ENCODE results near the gene C5AR1.

Gene C5AR1

DNA sequence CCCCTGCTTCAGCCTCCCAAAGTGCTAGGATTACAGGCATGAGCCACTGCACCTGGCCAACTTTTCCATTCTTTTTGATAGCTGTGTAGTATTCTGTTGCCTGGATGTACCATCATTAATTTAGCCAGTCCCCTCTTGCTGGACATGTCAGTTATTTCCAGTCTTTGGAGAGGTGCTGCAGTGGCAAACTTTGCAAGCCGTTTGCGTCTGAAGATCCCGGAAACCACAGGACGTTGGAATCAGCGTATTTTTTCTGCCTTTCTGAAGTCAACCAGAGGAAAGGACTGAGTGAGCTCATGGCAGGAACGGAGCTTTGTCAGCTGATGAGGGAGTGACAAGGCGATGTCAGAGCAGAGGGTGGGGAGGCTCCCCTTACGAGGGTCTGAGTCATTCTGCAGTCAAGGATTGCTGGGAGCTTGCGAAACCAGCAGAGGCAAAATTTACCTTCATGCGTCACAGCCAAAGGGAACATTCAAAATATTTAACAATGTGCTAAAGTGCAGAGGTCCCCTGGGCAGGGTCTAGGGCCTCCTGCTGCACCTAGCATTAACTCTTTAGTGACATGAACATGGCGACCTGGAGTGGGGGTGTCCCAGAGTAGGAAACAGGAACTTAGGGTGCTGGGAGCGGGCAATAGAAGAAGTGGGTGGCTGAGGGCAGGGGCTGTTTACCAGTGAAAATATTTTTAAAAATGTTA, 5.6 kb downstream of the C5AR1 start (continued):
- TF ChIP-seq ZSCAN23 (tag by site-specific recombination; IDR thresholded peaks at IDR 0.05), result no peak
- TF ChIP-seq ZNF2 (tag by site-specific recombination; IDR thresholded peaks at IDR 0.05), result no peak
- TF ChIP-seq ZNF280C (tag by site-specific recombination; IDR thresholded peaks at IDR 0.05), result no peak
- TF ChIP-seq ZNF37A (tag by site-specific recombination; IDR thresholded peaks at IDR 0.05), result no peak
- TF ChIP-seq OSR2 (tag by site-specific recombination; IDR thresholded peaks at IDR 0.05), result no peak
- TF ChIP-seq, protein P1, sequence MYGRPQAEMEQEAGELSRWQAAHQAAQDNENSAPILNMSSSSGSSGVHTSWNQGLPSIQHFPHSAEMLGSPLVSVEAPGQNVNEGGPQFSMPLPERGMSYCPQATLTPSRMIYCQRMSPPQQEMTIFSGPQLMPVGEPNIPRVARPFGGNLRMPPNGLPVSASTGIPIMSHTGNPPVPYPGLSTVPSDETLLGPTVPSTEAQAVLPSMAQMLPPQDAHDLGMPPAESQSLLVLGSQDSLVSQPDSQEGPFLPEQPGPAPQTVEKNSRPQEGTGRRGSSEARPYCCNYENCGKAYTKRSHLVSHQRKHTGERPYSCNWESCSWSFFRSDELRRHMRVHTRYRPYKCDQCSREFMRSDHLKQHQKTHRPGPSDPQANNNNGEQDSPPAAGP (tag by site-specific recombination; IDR thresholded peaks at IDR 0.05), result 0 out of 2 replicates have a peak, but pooled peaks have one; percentile 24
- TF ChIP-seq SETDB1 (IDR thresholded peaks at IDR 0.05; ENCODE audit: insufficient read length, low read length), result peak; percentile 53
- TF ChIP-seq ZNF48 (tag by site-specific recombination; IDR thresholded peaks at IDR 0.05), result no peak
- TF ChIP-seq ZNF747 (tag by site-specific recombination; IDR thresholded peaks at IDR 0.05), result no peak
- TF ChIP-seq ZNF600 (tag by site-specific recombination; IDR thresholded peaks at IDR 0.05), result no peak
- TF ChIP-seq ZNF157 (tag by site-specific recombination; IDR thresholded peaks at IDR 0.05), result no peak
- no peak for TF ChIP-seq ZNF404 (tag by site-specific recombination; IDR thresholded peaks at IDR 0.05)
- TF ChIP-seq GLI4 (tag by site-specific recombination; IDR thresholded peaks at IDR 0.05), result no peak
- TF ChIP-seq ZNF292 (tag by site-specific recombination; IDR thresholded peaks at IDR 0.05; ENCODE audit: borderline replicate concordance, low read depth), result no peak
- TF ChIP-seq ZNF777 (tag by site-specific recombination; IDR thresholded peaks at IDR 0.05; ENCODE audit: borderline replicate concordance), result no peak
- no peak for TF ChIP-seq ZNF114 (tag by site-specific recombination; IDR thresholded peaks at IDR 0.05)
- peak; percentile 100 for TF ChIP-seq MZF1 (tag by site-specific recombination; IDR thresholded peaks at IDR 0.05; ENCODE audit: borderline replicate concordance)
- TF ChIP-seq, protein P2, sequence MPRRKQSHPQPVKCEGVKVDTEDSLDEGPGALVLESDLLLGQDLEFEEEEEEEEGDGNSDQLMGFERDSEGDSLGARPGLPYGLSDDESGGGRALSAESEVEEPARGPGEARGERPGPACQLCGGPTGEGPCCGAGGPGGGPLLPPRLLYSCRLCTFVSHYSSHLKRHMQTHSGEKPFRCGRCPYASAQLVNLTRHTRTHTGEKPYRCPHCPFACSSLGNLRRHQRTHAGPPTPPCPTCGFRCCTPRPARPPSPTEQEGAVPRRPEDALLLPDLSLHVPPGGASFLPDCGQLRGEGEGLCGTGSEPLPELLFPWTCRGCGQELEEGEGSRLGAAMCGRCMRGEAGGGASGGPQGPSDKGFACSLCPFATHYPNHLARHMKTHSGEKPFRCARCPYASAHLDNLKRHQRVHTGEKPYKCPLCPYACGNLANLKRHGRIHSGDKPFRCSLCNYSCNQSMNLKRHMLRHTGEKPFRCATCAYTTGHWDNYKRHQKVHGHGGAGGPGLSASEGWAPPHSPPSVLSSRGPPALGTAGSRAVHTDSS (tag by site-specific recombination; IDR thresholded peaks at IDR 0.05), result no peak
- TF ChIP-seq ZNF248 (tag by site-specific recombination; IDR thresholded peaks at IDR 0.05), result no peak
- no peak for TF ChIP-seq MEIS1 (CRISPR knock-in tag; IDR thresholded peaks at IDR 0.05; ENCODE audit: borderline replicate concordance)
- TF ChIP-seq REST (tag by site-specific recombination; IDR thresholded peaks at IDR 0.05), result no peak
- TF ChIP-seq ZNF19 (tag by site-specific recombination; IDR thresholded peaks at IDR 0.05; ENCODE audit: low read depth), result no peak
- TF ChIP-seq ZNF596 (tag by site-specific recombination; IDR thresholded peaks at IDR 0.05), result no peak
- TF ChIP-seq ZNF174 (tag by site-specific recombination; IDR thresholded peaks at IDR 0.05), result no peak
- TF ChIP-seq PRDM10 (tag by site-specific recombination; IDR thresholded peaks at IDR 0.05), result 0 out of 2 replicates have a peak, but pooled peaks have one; percentile 10
- no peak for TF ChIP-seq ZNF843 (tag by site-specific recombination; IDR thresholded peaks at IDR 0.05)
- TF ChIP-seq ZNF302 (tag by site-specific recombination; IDR thresholded peaks at IDR 0.05; ENCODE audit: low read depth), result no peak
- TF ChIP-seq ZNF529 (tag by site-specific recombination; IDR thresholded peaks at IDR 0.05; ENCODE audit: insufficient replicate concordance), result no peak
- TF ChIP-seq SALL2 (tag by site-specific recombination; IDR thresholded peaks at IDR 0.05; ENCODE audit: borderline replicate concordance), result no peak
